ENCODE results near the gene SH3PXD2A. TPM values are rescaled to one million over a fixed set of nuclear protein-coding genes. Genes with fewer than 3 reads are reported as not detected.
A peak's percentile ranks its signal among the peaks of the same experiment; 100 is the strongest.

SH3PXD2A gene
- total and polyA plus RNA-seq, 10 donors: 2.6 to 50.0 (median 35.2) TPM

DNA sequence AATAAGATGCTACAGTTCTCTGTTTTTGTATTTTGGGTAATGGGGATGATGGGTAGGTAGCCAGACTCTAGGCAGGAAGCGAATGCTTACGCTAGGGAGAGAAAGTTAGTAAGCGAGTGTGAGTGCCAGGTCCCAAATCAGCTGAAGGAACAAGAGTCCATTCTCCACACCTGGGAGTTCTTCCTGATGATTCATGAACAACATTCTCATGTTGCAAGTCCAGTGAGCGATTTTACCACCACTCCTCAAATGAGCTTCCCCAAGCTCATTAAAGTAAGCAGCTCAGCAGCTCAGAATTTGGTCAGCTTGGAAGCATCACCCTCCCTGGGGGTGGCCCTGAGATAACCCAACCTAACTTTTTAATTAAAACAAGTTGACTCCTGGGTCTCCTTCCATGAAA is 27.3 kb downstream of the SH3PXD2A start:
- no peak overlapping the region for H3K4me3 ChIP-seq
- 93 to 96% (median 94%) methylated on average over 4 of the region's 4 CpGs for WGBS, 5 donors
- no peaks in the 10 kb centered on the region for H3K27me3 ChIP-seq (replicated peaks in 1 of 7)
- H3K27ac ChIP-seq: no peak overlapping the region
- peaks cover 0 to 12% (median 6%) of the 10 kb centered on the region in 8 donors for H3K9me3 ChIP-seq
- intact Hi-C loops (cut with DNase I; ENCODE audit: low total_unique reads): no loop called here
- TF ChIP-seq, protein P1, sequence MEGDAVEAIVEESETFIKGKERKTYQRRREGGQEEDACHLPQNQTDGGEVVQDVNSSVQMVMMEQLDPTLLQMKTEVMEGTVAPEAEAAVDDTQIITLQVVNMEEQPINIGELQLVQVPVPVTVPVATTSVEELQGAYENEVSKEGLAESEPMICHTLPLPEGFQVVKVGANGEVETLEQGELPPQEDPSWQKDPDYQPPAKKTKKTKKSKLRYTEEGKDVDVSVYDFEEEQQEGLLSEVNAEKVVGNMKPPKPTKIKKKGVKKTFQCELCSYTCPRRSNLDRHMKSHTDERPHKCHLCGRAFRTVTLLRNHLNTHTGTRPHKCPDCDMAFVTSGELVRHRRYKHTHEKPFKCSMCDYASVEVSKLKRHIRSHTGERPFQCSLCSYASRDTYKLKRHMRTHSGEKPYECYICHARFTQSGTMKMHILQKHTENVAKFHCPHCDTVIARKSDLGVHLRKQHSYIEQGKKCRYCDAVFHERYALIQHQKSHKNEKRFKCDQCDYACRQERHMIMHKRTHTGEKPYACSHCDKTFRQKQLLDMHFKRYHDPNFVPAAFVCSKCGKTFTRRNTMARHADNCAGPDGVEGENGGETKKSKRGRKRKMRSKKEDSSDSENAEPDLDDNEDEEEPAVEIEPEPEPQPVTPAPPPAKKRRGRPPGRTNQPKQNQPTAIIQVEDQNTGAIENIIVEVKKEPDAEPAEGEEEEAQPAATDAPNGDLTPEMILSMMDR (IDR thresholded peaks at IDR 0.05 in 8 of 11, conservative IDR thresholded peaks at IDR 0.05 in 3 of 11): no peak
- TF ChIP-seq POLR2A (IDR thresholded peaks at IDR 0.05): no peak
- no peak for TF ChIP-seq POLR2AphosphoS5 (IDR thresholded peaks at IDR 0.05)
- H3K36me3 ChIP-seq: no peaks in the 10 kb centered on the region
- no peak for DNase-seq
- H3K4me1 ChIP-seq: peaks cover 0 to 26% (median 10%) of the 10 kb centered on the region in 6 donors

GRCh38 chr10:103826885-103827284 is 28.5 kb downstream of the SH3PXD2A start:
- no peak for TF ChIP-seq POLR2A (IDR thresholded peaks at IDR 0.05)
- no peak overlapping the region for H3K4me3 ChIP-seq
- DNase-seq: peak; percentile 7
- WGBS, 5 donors: 88 to 96% (median 93%) methylated on average over 7 of the region's 7 CpGs
- peaks cover 0 to 26% (median 10%) of the 10 kb centered on the region in 6 donors for H3K4me1 ChIP-seq
- no peaks in the 10 kb centered on the region for H3K27me3 ChIP-seq (replicated peaks in 1 of 7)
- no peaks in the 10 kb centered on the region for H3K9me3 ChIP-seq
- no peaks in the 10 kb centered on the region for H3K36me3 ChIP-seq
- intact Hi-C loops (cut with DNase I; ENCODE audit: low total_unique reads): no loop called here
- H3K27ac ChIP-seq: no peak overlapping the region

DNA sequence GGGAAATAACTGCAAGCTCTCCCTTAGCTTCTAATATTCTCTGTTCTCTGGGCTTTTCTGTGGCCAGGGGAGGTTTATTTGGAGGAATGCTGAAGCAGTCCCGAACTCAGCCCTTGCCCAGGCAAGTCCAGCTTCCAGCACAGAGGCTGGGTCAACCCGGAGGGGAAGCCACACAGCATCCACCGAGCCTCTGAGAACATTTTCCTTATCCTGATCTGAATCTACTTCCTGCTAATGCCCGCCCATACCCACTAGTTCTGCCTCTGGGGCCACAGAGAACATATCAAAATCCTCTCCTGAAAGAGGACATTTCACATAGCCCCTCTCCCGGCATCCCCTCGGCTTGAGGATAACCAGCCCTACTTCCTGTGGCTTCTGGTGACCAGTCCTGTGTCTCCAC is 31.1 kb downstream of the SH3PXD2A start:
- no peaks in the 10 kb centered on the region for H3K9me3 ChIP-seq
- TF ChIP-seq, protein P1 (IDR thresholded peaks at IDR 0.05 in 8 of 11, conservative IDR thresholded peaks at IDR 0.05 in 3 of 11): no peak
- no peak for TF ChIP-seq POLR2AphosphoS5 (IDR thresholded peaks at IDR 0.05)
- no peak for TF ChIP-seq POLR2A (IDR thresholded peaks at IDR 0.05)
- peaks cover 0 to 35% (median 23%) of the 10 kb centered on the region in 6 donors for H3K4me1 ChIP-seq
- peak; percentile 36 for DNase-seq
- WGBS, 5 donors: 18 to 34% (median 20%) methylated on average over 6 of the region's 6 CpGs
- no peak overlapping the region for H3K4me3 ChIP-seq
- H3K27me3 ChIP-seq (replicated peaks in 1 of 7): peaks cover 0 to 15% (median 0%) of the 10 kb centered on the region in 7 donors
- H3K27ac ChIP-seq: peak overlapping the region in 2 of 8 donors; percentile 13 to 37
- intact Hi-C loops (cut with DNase I; ENCODE audit: low total_unique reads): no loop called here
- H3K36me3 ChIP-seq: no peaks in the 10 kb centered on the region

GRCh38 chr10:103823706-103824272 is 31.6 kb downstream of the SH3PXD2A start:
- Histone ChIP-seq H3K4me3 (no peak overlapping the region), H3K36me3 (no peaks in the 10 kb centered on the region), H3K27me3 (replicated peaks in 1 of 7) (peaks cover 0 to 15% (median 0%) of the 10 kb centered on the region in 7 donors), H3K27ac (peak overlapping the region in 2 of 8 donors; percentile 13 to 37), H3K4me1 (peaks cover 0 to 36% (median 23%) of the 10 kb centered on the region in 6 donors), H3K9me3 (no peaks in the 10 kb centered on the region)
- 46 to 65% (median 63%) methylated on average over 9 of the region's 9 CpGs for WGBS, 5 donors
- intact Hi-C loops (cut with DNase I; ENCODE audit: low total_unique reads): no loop called here
- DNase-seq: peak; percentile 60
- TF ChIP-seq, protein P1 (IDR thresholded peaks at IDR 0.05 in 8 of 11, conservative IDR thresholded peaks at IDR 0.05 in 3 of 11): no peak
- TF ChIP-seq POLR2A (IDR thresholded peaks at IDR 0.05) (no peak), POLR2AphosphoS5 (IDR thresholded peaks at IDR 0.05) (no peak)
